GM23338 (cell line): Measurements from ENCODE around the gene TRIM24.

ENCODE experiments used
- EZH2 ChIP-seq: fragments of 200-600 bp; sonication (generic); IDR thresholded peaks from one replicate; pipeline ENCODE4 v1.8.0; 2017; ENCODE audit warnings: antibody characterized with exemption, mild to moderate bottlenecking, low read depth; ENCODE audit not compliant: unreplicated experiment
- EZH2phosphoT487 ChIP-seq: fragments of 200-600 bp; sonication (generic); IDR thresholded peaks from one replicate; pipeline ENCODE4 v1.8.1; 2018; ENCODE audit warnings: antibody characterized with exemption; ENCODE audit not compliant: unreplicated experiment
- POLR2AphosphoS5 ChIP-seq: IDR thresholded peaks from 2 replicates; pipeline ENCODE4 v1.6.1; 2016; ENCODE audit warnings: antibody characterized with exemption, low read depth
- STAT1 ChIP-seq: IDR thresholded peaks from one replicate; pipeline ENCODE4 v1.6.1; 2016; ENCODE audit warnings: antibody characterized with exemption; ENCODE audit not compliant: unreplicated experiment
- TF ChIP-seq, protein P1 (sequence below): IDR thresholded peaks from one replicate; pipeline ENCODE4 v1.6.1; 2018; ENCODE audit warnings: antibody characterized with exemption; ENCODE audit not compliant: unreplicated experiment
- TF ChIP-seq, protein P2 (sequence below), 2 experiments: fragments of 200-600 bp in 1 of 2; sonication (generic) in 1 of 2; conservative IDR thresholded peaks; 2 replicates each; pipeline versions ENCODE4 v1.5.1 to v1.6.1; 2016 to 2017; ENCODE audit warnings: antibody characterized with exemption in 2 of 2, low read depth in 2 of 2, mild to moderate bottlenecking in 2 of 2, moderate library complexity in 1 of 2

DNA sequence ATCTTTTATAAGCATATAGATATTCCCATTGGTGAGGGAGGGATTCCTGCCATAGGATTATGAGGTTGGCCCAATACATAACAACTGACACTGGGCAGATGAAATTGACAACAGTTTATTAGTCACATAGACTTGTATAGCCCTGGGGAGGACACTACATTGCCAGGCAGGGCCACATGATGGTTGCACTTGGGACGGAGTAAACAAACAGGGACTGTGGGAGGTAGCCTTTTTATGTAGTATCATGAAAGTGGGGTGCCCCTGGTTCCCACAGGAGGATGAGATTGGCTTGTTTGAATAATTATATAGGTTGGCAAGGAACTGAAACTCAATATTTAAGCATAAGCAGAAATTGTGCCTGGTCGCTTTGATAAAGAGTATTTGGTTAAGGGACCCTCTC is 23.5 kb downstream of the TRIM24 start:
- TF ChIP-seq, protein P1, sequence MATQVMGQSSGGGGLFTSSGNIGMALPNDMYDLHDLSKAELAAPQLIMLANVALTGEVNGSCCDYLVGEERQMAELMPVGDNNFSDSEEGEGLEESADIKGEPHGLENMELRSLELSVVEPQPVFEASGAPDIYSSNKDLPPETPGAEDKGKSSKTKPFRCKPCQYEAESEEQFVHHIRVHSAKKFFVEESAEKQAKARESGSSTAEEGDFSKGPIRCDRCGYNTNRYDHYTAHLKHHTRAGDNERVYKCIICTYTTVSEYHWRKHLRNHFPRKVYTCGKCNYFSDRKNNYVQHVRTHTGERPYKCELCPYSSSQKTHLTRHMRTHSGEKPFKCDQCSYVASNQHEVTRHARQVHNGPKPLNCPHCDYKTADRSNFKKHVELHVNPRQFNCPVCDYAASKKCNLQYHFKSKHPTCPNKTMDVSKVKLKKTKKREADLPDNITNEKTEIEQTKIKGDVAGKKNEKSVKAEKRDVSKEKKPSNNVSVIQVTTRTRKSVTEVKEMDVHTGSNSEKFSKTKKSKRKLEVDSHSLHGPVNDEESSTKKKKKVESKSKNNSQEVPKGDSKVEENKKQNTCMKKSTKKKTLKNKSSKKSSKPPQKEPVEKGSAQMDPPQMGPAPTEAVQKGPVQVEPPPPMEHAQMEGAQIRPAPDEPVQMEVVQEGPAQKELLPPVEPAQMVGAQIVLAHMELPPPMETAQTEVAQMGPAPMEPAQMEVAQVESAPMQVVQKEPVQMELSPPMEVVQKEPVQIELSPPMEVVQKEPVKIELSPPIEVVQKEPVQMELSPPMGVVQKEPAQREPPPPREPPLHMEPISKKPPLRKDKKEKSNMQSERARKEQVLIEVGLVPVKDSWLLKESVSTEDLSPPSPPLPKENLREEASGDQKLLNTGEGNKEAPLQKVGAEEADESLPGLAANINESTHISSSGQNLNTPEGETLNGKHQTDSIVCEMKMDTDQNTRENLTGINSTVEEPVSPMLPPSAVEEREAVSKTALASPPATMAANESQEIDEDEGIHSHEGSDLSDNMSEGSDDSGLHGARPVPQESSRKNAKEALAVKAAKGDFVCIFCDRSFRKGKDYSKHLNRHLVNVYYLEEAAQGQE, result no peak
- TF ChIP-seq, protein P2, sequence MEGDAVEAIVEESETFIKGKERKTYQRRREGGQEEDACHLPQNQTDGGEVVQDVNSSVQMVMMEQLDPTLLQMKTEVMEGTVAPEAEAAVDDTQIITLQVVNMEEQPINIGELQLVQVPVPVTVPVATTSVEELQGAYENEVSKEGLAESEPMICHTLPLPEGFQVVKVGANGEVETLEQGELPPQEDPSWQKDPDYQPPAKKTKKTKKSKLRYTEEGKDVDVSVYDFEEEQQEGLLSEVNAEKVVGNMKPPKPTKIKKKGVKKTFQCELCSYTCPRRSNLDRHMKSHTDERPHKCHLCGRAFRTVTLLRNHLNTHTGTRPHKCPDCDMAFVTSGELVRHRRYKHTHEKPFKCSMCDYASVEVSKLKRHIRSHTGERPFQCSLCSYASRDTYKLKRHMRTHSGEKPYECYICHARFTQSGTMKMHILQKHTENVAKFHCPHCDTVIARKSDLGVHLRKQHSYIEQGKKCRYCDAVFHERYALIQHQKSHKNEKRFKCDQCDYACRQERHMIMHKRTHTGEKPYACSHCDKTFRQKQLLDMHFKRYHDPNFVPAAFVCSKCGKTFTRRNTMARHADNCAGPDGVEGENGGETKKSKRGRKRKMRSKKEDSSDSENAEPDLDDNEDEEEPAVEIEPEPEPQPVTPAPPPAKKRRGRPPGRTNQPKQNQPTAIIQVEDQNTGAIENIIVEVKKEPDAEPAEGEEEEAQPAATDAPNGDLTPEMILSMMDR (conservative IDR thresholded peaks at IDR 0.05; ENCODE audit: low read depth in 2 of 2), result no peak
- TF ChIP-seq EZH2 (no peak), EZH2phosphoT487 (no peak), POLR2AphosphoS5 (no peak), STAT1 (no peak)
